Upper lobe of right lung (tissue), 1 donor: ENCODE results near the gene TLX2. TPM values are rescaled to one million over a fixed set of nuclear protein-coding genes. Genes with fewer than 3 reads are reported as not detected.
"Not testable (repeated sequence)": the region's sequence is repeated elsewhere in the genome, so short reads cannot be mapped to it uniquely, and the experiment has no call there.

Source experiments
- ATAC-seq: fragments of 200-7000 bp; cut with Tn5 transposase; one replicate; pipeline ENCODE4 v1.9.1; 2020; ENCODE audit warnings: mild to moderate bottlenecking, moderate library complexity
- DNase-seq: peaks from one replicate; pipeline ENCODE4 v3.0.0-alpha.2; 2020
- H3K27ac ChIP-seq: fragments of 200-600 bp; one replicate; pipeline ENCODE4 v1.8.0; 2022
- H3K27me3 ChIP-seq: fragments of 200-600 bp; one replicate; pipeline ENCODE4 v1.8.0; 2022; ENCODE audit warnings: mild to moderate bottlenecking
- H3K36me3 ChIP-seq: fragments of 200-600 bp; one replicate; pipeline ENCODE4 v1.8.0; 2022
- H3K4me1 ChIP-seq: fragments of 200-600 bp; one replicate; pipeline ENCODE4 v1.8.0; 2022
- H3K4me3 ChIP-seq: fragments of 200-600 bp; one replicate; pipeline ENCODE4 v1.8.0; 2022; ENCODE audit warnings: mild to moderate bottlenecking
- H3K9me3 ChIP-seq: fragments of 200-600 bp; one replicate; pipeline ENCODE4 v1.8.0; 2022
- CTCF ChIP-seq: fragments of 200-600 bp; IDR thresholded peaks from one replicate; pipeline ENCODE4 v1.8.0; 2022; ENCODE audit warnings: antibody characterized with exemption
- intact Hi-C: fragments of 100-400 bp; cut with DNase I; formaldehyde crosslinking; loops from one replicate; pipeline ENCODE4 v1.11.0; 2022
- long read RNA-seq: library from polyadenylated mRNA; unstranded; transcript quantifications from one replicate; pipeline ENCODE4 v2.0.0, GENCODE V29; 2021
- total RNA-seq: library from RNA; stranded (reverse); fragmentation: NEBNext Ultra II Directional; extraction: Animal tissue kit (Norgen Biotek cat#: 25700); gene quantifications from one replicate; pipeline ENCODE4 v1.2.1, GENCODE V29; 2021
- donor health status: DM: no; HTN: yes; CAD: no; lungs with severe emphysema.

Gene TLX2
- not detected for total RNA-seq
- long read RNA-seq, result 0 reads

- Histone ChIP-seq H3K27ac (no peak within 1 kb of the TSS), H3K4me1 (peaks cover 14% of the 10 kb centered on the region), H3K9me3 (no peaks in the 10 kb centered on the region), H3K36me3 (no peaks in the 10 kb centered on the region), H3K27me3 (peaks cover 92% of the 10 kb centered on the region), H3K4me3 (no peak within 1 kb of the TSS)
- DNase-seq (no peak), ATAC-seq (no peak)
- no peak for TF ChIP-seq CTCF
- intact Hi-C loops, result no loop called here
Measured at GRCh38 chr2:74514368-74515270, at the start of gene TLX2. TSS of gene TLX2 (plus strand) at chr2:74514450. CDS start at chr2:74514807, 357 bp downstream.

- DNase-seq, H3K9me3 ChIP-seq, ATAC-seq, H3K27me3 ChIP-seq, H3K4me3 ChIP-seq, intact Hi-C loops, H3K27ac ChIP-seq: not testable (repeated sequence)
- peaks cover 17% of the 10 kb centered on the region for H3K36me3 ChIP-seq
- peaks cover 21% of the 10 kb centered on the region for H3K4me1 ChIP-seq
Measured at GRCh38 chr2:74470742-74471141, 43.5 kb upstream of the TLX2 start.

- intact Hi-C loops, result no loop called here
- Histone ChIP-seq H3K4me1 (peaks cover 15% of the 10 kb centered on the region), H3K27ac (peak overlapping the region; percentile 94), H3K4me3 (peak overlapping the region; percentile 61), H3K9me3 (no peaks in the 10 kb centered on the region), H3K27me3 (no peaks in the 10 kb centered on the region), H3K36me3 (peaks cover 17% of the 10 kb centered on the region)
- no peak for ATAC-seq
- no peak for TF ChIP-seq CTCF
- DNase-seq, result no peak
Measured at GRCh38 chr2:74471332-74472065, 42.8 kb upstream of the TLX2 start.

- no peaks in the 10 kb centered on the region for H3K27me3 ChIP-seq
- peaks cover 23% of the 10 kb centered on the region for H3K4me1 ChIP-seq
- peak; percentile 97 for DNase-seq
- H3K9me3 ChIP-seq, result no peaks in the 10 kb centered on the region
- peaks cover 17% of the 10 kb centered on the region for H3K36me3 ChIP-seq
- peak within 1 kb of the TSS; percentile 61 for H3K4me3 ChIP-seq
- TF ChIP-seq CTCF, result no peak
- intact Hi-C loops, result no loop called here
- peak within 1 kb of the TSS; percentile 94 for H3K27ac ChIP-seq
- peak; percentile 97 for ATAC-seq
Measured at GRCh38 chr2:74472086-74472944, 41.9 kb upstream of the TLX2 start, which contains the start of gene MRPL53. TSS of gene MRPL53 (minus strand) at chr2:74472680. CDS start at chr2:74472660, 20 bp downstream.

- intact Hi-C loops, result no loop called here
- Histone ChIP-seq H3K27me3 (no peaks in the 10 kb centered on the region), H3K4me3 (peak overlapping the region; percentile 61), H3K36me3 (peaks cover 17% of the 10 kb centered on the region), H3K27ac (peak overlapping the region; percentile 94), H3K9me3 (no peaks in the 10 kb centered on the region), H3K4me1 (peaks cover 26% of the 10 kb centered on the region)
- DNase-seq (no peak), ATAC-seq (no peak)
- no peak for TF ChIP-seq CTCF
Measured at GRCh38 chr2:74472945-74473258, 41.3 kb upstream of the TLX2 start.
